Gastroesophageal sphincter (tissue), 4 donors: ENCODE data around the gene JCHAIN. TPM values are rescaled to one million over a fixed set of nuclear protein-coding genes. Genes with fewer than 3 reads are reported as not detected.

Source experiments
- ATAC-seq: fragments of 150-250 bp; one replicate; pipeline ENCODE4 v1.9.1; 2016; ENCODE audit warnings: mild to moderate bottlenecking, moderate library complexity
- H3K27ac ChIP-seq, 4 donors: fragments of 200-600 bp; sonication (generic) in 3 of 4; 1 replicate in 3 of 4; 2 replicates in 1 of 4; pipeline ENCODE4 v1.5.1; 2016 to 2019
- H3K27me3 ChIP-seq: fragments of 200-600 bp; sonication (generic); one replicate; pipeline ENCODE4 v1.5.1; 2019
- H3K36me3 ChIP-seq, 2 donors: fragments of 200-600 bp; sonication (generic); one replicate each; pipeline ENCODE4 v1.5.1; 2019; ENCODE audit warnings: control low read depth in 1 of 2
- H3K4me1 ChIP-seq, 3 donors: fragments of 200-600 bp; sonication (generic); 1 replicate in 2 of 3; 2 replicates in 1 of 3; pipeline ENCODE4 v1.5.1; 2016 to 2019; ENCODE audit warnings: control low read depth in 2 of 3
- H3K4me3 ChIP-seq, 2 donors: fragments of 200-600 bp; sonication (generic); one replicate each; pipeline ENCODE4 v1.5.1; 2019; ENCODE audit warnings: mild to moderate bottlenecking in 1 of 2, moderate library complexity in 1 of 2
- H3K9me3 ChIP-seq, 3 donors: fragments of 200-600 bp; sonication (generic); one replicate each; pipeline ENCODE4 v1.5.1; 2017 to 2019; ENCODE audit warnings: control low read depth in 2 of 3
- EP300 ChIP-seq: sonication (generic); formaldehyde crosslinking; IDR thresholded peaks from one replicate; pipeline ENCODE4 v1.6.1; 2017; ENCODE audit warnings: antibody characterized with exemption, mild to moderate bottlenecking
- POLR2A ChIP-seq, 2 donors: fragments of 450-650 bp; IDR thresholded peaks; one replicate each; pipeline ENCODE4 v1.6.1; 2017; ENCODE audit warnings: antibody characterized with exemption in 2 of 2, mild to moderate bottlenecking in 2 of 2, moderate library complexity in 1 of 2
- POLR2AphosphoS5 ChIP-seq: sonication (generic); formaldehyde crosslinking; IDR thresholded peaks from one replicate; pipeline ENCODE4 v1.6.1; 2017; ENCODE audit warnings: antibody characterized with exemption
- WGBS, 2 donors: methylation state at CpG; one replicate each; pipeline ENCODE4 v1.1.5; 2018; ENCODE audit warnings: low coverage in 1 of 2; 5-methylcytosine and 5-hydroxymethylcytosine counted together
- total RNA-seq, 4 donors: library from RNA; depleted of rRNA; stranded (reverse); fragments of >200 nt; gene quantifications; one replicate each; pipeline ENCODE4 v1.1.0, GENCODE V29; 2016
- TF ChIP-seq, protein P1 (sequence below), 4 experiments: fragments of 200-600 bp in 2 of 4; fragments of 450-650 bp in 2 of 4; sonication (generic) in 1 of 4; IDR thresholded peaks; one replicate each; pipeline ENCODE4 v1.5.1; 2017 to 2019; ENCODE audit warnings: antibody characterized with exemption in 4 of 4, mild to moderate bottlenecking in 2 of 4, moderate library complexity in 2 of 4

Gene JCHAIN
- total RNA-seq, 4 donors from 2014 or later: 2.3 to 24.6 (median 7.8) TPM; not detected in 1

DNA sequence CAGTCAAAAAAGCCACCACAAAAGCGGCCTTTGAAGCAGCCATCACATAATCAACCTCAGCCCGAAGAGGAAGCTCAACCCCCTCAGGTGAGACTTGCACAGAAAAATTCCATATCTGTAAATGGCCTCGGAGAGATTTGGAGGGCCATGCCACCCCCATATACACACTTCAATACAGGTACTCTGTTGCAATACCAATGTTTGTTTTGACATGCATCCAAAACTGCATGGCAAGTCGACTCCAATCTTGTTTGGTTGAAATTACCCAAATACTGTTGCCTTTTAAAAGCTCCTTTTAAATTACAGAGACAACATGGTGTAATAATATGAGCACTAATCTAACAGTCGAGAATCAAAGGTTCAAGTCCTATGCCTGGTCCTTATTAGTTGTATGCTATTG lies 31.8 kb downstream of the JCHAIN start:
- no peaks in the 10 kb centered on the region for H3K9me3 ChIP-seq
- no peak overlapping the region for H3K4me3 ChIP-seq
- peaks cover 0 to 11% (median 6%) of the 10 kb centered on the region in 3 donors for H3K4me1 ChIP-seq
- H3K36me3 ChIP-seq: no peaks in the 10 kb centered on the region
- H3K27ac ChIP-seq: no peak overlapping the region
- TF ChIP-seq, protein P1, sequence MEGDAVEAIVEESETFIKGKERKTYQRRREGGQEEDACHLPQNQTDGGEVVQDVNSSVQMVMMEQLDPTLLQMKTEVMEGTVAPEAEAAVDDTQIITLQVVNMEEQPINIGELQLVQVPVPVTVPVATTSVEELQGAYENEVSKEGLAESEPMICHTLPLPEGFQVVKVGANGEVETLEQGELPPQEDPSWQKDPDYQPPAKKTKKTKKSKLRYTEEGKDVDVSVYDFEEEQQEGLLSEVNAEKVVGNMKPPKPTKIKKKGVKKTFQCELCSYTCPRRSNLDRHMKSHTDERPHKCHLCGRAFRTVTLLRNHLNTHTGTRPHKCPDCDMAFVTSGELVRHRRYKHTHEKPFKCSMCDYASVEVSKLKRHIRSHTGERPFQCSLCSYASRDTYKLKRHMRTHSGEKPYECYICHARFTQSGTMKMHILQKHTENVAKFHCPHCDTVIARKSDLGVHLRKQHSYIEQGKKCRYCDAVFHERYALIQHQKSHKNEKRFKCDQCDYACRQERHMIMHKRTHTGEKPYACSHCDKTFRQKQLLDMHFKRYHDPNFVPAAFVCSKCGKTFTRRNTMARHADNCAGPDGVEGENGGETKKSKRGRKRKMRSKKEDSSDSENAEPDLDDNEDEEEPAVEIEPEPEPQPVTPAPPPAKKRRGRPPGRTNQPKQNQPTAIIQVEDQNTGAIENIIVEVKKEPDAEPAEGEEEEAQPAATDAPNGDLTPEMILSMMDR (IDR thresholded peaks at IDR 0.05): no peak
- TF ChIP-seq POLR2A (IDR thresholded peaks at IDR 0.05) (no peak), EP300 (no peak), POLR2AphosphoS5 (no peak)
- ATAC-seq: no peak
- 80 to 85% methylated on average over 3 to 4 of the region's 5 CpGs for WGBS, 2 donors
- no peaks in the 10 kb centered on the region for H3K27me3 ChIP-seq

DNA sequence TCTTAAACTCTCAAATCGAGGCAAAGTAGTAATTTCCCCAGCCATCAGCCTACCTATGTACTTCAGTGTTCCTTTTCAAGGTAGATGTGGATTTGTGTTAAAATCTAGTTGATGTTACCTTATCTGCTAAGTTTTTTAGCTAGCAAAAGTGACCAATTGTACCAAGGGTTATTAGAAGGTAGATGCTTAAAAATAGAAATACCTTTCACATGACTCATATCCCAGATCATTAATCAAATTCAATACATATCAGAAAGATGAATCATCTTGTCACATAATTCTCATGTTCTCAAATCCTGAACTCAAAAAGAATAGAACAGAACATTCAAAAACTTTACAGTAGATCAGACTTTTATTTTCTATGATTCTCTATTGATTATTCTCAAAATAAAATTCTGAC lies 34.3 kb downstream of the JCHAIN start:
- Histone ChIP-seq H3K4me1 (peaks cover 0 to 4% (median 0%) of the 10 kb centered on the region in 3 donors), H3K27me3 (no peaks in the 10 kb centered on the region), H3K9me3 (no peaks in the 10 kb centered on the region), H3K4me3 (no peak overlapping the region), H3K27ac (no peak overlapping the region), H3K36me3 (no peaks in the 10 kb centered on the region)
- TF ChIP-seq POLR2A (IDR thresholded peaks at IDR 0.05): no peak
- TF ChIP-seq POLR2AphosphoS5: no peak
- no peak for TF ChIP-seq EP300
- TF ChIP-seq, protein P1 (IDR thresholded peaks at IDR 0.05): no peak
- 90 to 92% methylated on average over 1 of the region's 1 CpG for WGBS, 2 donors
- ATAC-seq: no peak

DNA sequence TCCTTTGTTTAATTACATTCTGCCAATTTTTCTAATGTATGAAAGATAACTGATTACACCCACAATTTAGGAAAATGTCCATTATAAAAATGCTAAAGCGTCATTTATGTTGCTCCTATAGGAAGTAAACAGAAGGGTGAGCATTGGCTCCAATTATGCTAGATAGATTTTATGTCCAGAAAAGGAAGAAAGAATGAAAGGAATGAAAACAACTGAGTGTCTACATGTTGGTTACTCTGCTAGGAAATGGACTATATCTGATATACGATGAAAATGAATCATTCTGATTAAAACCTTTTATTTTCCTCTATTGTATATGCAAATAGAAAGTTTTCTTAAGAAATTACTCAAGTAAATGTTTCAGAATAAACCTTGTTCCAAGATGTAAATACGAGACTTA lies 36.1 kb downstream of the JCHAIN start:
- 55 to 72% methylated on average over 3 of the region's 3 CpGs for WGBS, 2 donors

DNA sequence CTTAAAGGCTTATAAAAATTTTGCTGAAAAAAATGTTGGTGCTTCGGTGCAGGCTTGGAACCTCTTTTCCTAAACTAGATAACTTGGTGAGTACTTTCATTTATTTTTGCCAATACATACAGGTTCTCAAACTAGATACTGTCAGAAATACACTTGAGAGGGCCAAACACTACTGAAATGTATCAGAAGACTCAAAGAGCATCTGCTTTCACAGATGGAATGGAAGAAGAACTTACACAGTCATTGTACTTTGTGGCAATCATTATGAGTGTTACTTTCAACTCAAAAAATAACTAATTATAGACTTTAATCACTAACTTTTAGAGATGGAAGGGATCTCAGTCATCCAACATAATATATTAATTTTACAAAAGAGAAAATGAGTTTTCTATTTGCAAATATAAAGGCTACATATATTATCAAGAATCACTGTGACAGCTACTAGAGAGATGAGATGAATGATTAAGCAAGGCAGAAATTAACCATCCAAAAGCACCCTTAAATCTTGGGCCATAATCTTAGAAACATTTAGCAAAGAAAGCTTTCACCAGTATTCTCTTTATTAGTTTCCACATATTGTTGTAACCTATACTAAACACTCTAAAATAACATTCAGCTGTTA lies 36.7 kb downstream of the JCHAIN start:
- TF ChIP-seq POLR2A (IDR thresholded peaks at IDR 0.05): no peak
- TF ChIP-seq EP300: no peak
- TF ChIP-seq POLR2AphosphoS5: no peak
- TF ChIP-seq, protein P1 (IDR thresholded peaks at IDR 0.05): no peak

More for the DNA sequence above, 36.1 kb downstream of the JCHAIN start:
- no peaks in the 10 kb centered on the region for H3K27me3 ChIP-seq
- H3K36me3 ChIP-seq: no peaks in the 10 kb centered on the region
- ATAC-seq: no peak
- H3K9me3 ChIP-seq: no peaks in the 10 kb centered on the region
- no peak overlapping the region for H3K4me3 ChIP-seq
- TF ChIP-seq POLR2AphosphoS5: no peak
- TF ChIP-seq EP300: no peak
- no peak for TF ChIP-seq POLR2A (IDR thresholded peaks at IDR 0.05)
- TF ChIP-seq, protein P1 (IDR thresholded peaks at IDR 0.05): no peak
- no peak overlapping the region for H3K27ac ChIP-seq
- H3K4me1 ChIP-seq: no peaks in the 10 kb centered on the region

DNA sequence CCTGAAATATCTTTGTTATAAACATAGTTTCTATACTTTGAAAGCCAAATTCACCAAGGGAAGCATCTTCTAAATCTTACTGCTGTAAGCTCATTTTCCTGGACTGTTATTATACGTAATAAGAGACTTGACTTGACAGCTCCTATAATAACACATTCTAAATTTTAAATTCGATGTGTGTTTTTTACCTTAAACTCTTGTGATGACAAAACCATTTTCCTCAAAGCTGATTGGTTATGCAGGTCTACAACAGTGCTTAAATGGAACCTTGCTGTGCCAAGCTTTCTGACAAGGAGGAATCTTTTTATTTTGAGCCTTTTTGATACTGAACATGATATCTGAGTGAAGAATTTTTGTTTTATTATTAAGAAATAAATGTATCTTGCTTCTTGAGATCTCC lies 37.9 kb downstream of the JCHAIN start, which contains the start of gene ENAM:
Gene ENAM (plus strand): TSS at position 301 of the 400 bp plus-strand sequence. CDS start 757 bp downstream, outside the sequence.
- ATAC-seq: no peak
- no peak for TF ChIP-seq EP300
- no peak for TF ChIP-seq POLR2A (IDR thresholded peaks at IDR 0.05)
- TF ChIP-seq, protein P1 (IDR thresholded peaks at IDR 0.05): no peak
- no peak for TF ChIP-seq POLR2AphosphoS5
- Histone ChIP-seq H3K27ac (no peak within 1 kb of the TSS), H3K36me3 (no peaks in the 10 kb centered on the region), H3K27me3 (no peaks in the 10 kb centered on the region), H3K4me3 (no peak within 1 kb of the TSS), H3K4me1 (no peaks in the 10 kb centered on the region), H3K9me3 (no peaks in the 10 kb centered on the region)
- 74 to 94% methylated on average over 2 of the region's 2 CpGs for WGBS, 2 donors

More for the DNA sequence above, 36.7 kb downstream of the JCHAIN start:
- Histone ChIP-seq H3K27ac (no peak overlapping the region), H3K36me3 (no peaks in the 10 kb centered on the region), H3K4me1 (no peaks in the 10 kb centered on the region), H3K9me3 (no peaks in the 10 kb centered on the region), H3K4me3 (no peak overlapping the region), H3K27me3 (no peaks in the 10 kb centered on the region)
- WGBS, 2 donors: 93 to 100% methylated on average over 1 of the region's 1 CpG
- no peak for ATAC-seq
